OCI-LY1 (cell line): ENCODE measurements around the gene GTPBP3.

Source experiments
- H2AFZ ChIP-seq: fragments of 200-600 bp; sonication (generic), shearing (Covaris generic); 2 replicates; pipeline ENCODE4 v1.6.0; 2014; ENCODE audit warnings: antibody characterized with exemption, mild to moderate bottlenecking, low read length
- H3F3A ChIP-seq: fragments of 200-600 bp; sonication (generic), shearing (Covaris generic); 2 replicates; pipeline ENCODE4 v1.6.0; 2014; ENCODE audit warnings: mild to moderate bottlenecking, antibody characterized with exemption, low read length, moderate library complexity; ENCODE audit not compliant: insufficient read depth
- H3K27ac ChIP-seq: fragments of 200-600 bp; sonication (generic); 2 replicates; pipeline ENCODE4 v1.5.1; 2014; ENCODE audit warnings: low read length, mixed run types, mild to moderate bottlenecking, low read depth; ENCODE audit not compliant: poor library complexity, severe bottlenecking
- H3K27me3 ChIP-seq: fragments of 200-600 bp; sonication (generic); 2 replicates; pipeline ENCODE4 v1.6.0; 2014; ENCODE audit warnings: antibody characterized with exemption, mild to moderate bottlenecking, low read length, moderate library complexity; ENCODE audit not compliant: insufficient read depth
- H3K36me3 ChIP-seq: fragments of 200-600 bp; sonication (generic); 2 replicates; pipeline ENCODE4 v1.6.1; 2014; ENCODE audit warnings: mild to moderate bottlenecking, antibody characterized with exemption, low read length, moderate library complexity, mixed read lengths; ENCODE audit not compliant: insufficient read depth
- H3K4me1 ChIP-seq: fragments of 200-600 bp; sonication (generic); 2 replicates; pipeline ENCODE4 v1.5.1; 2014; ENCODE audit warnings: mild to moderate bottlenecking, low read length, moderate library complexity; ENCODE audit not compliant: insufficient read depth, severe bottlenecking
- H3K4me2 ChIP-seq: fragments of 200-600 bp; sonication (generic), shearing (Covaris generic); 2 replicates; pipeline ENCODE4 v1.6.1; 2014; ENCODE audit warnings: low read length
- H3K4me3 ChIP-seq: fragments of 200-600 bp; sonication (generic); 2 replicates; pipeline ENCODE4 v1.5.1; 2014; ENCODE audit warnings: low read length, low read depth, mild to moderate bottlenecking, mixed read lengths; ENCODE audit not compliant: poor library complexity, severe bottlenecking
- H3K79me2 ChIP-seq: fragments of 200-600 bp; shearing (Covaris generic); 2 replicates; pipeline ENCODE4 v1.6.1; 2016; ENCODE audit warnings: mixed run types, low read length, mixed read lengths; ENCODE audit not compliant: insufficient read depth
- H3K9ac ChIP-seq: fragments of 200-600 bp; sonication (generic), shearing (Covaris generic); 2 replicates; pipeline ENCODE4 v1.6.1; 2014; ENCODE audit warnings: mild to moderate bottlenecking, low read length, mixed read lengths
- H3K9me2 ChIP-seq: fragments of 200-600 bp; sonication (generic), shearing (Covaris generic); 2 replicates; pipeline ENCODE4 v1.6.1; 2014; ENCODE audit warnings: low read depth, mild to moderate bottlenecking, low read length, mixed read lengths
- H3K9me3 ChIP-seq: fragments of 200-600 bp; shearing (Covaris generic); 2 replicates; pipeline ENCODE4 v1.6.1; 2014; ENCODE audit warnings: low read length, mixed read lengths
- H4K20me1 ChIP-seq: fragments of 200-600 bp; sonication (generic), shearing (Covaris generic); 2 replicates; pipeline ENCODE4 v1.6.0; 2016; ENCODE audit warnings: mild to moderate bottlenecking, low read length; ENCODE audit not compliant: insufficient read depth
- EZH2 ChIP-seq: fragments of 200-600 bp; sonication (generic), shearing (Covaris generic); IDR thresholded peaks from 2 replicates; pipeline ENCODE4 v1.8.0; 2017; ENCODE audit warnings: borderline replicate concordance, mixed run types, mild to moderate bottlenecking, antibody characterized with exemption, low read length, moderate library complexity, mixed read lengths
- TF ChIP-seq, protein P1 (sequence below): fragments of 200-600 bp; sonication (generic), shearing (Covaris generic); IDR thresholded peaks from 2 replicates; pipeline ENCODE4 v1.5.1; 2017; ENCODE audit warnings: mild to moderate bottlenecking, antibody characterized with exemption, low read length, moderate library complexity, mixed read lengths

The GTPBP3 gene

DNA sequence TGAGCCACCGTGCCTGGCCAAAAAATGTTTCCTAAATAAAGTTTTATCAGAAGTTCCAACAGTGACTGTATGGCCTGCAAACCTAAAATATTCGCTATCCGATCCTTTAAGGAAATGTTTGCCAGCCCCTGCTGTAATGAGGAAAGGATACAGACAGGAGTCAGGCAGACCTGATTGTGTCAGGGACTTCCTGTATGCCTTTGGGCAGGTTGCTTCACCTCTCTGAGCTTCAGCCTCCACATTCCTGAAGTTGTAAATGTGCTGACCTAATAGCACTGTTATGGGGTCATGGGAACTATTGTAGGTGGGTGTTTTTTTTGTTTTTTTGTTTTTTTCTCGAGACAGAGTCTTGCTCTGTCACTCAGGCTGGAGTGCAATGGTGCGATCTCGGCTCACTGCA, 40.4 kb upstream of the GTPBP3 start:
- H4K20me1 ChIP-seq: no peaks in the 10 kb centered on the region
- no peak overlapping the region for H2AFZ ChIP-seq
- no peak overlapping the region for H3K4me2 ChIP-seq
- no peaks in the 10 kb centered on the region for H3K9me3 ChIP-seq
- H3K27ac ChIP-seq: no peak overlapping the region
- TF ChIP-seq, protein P1, sequence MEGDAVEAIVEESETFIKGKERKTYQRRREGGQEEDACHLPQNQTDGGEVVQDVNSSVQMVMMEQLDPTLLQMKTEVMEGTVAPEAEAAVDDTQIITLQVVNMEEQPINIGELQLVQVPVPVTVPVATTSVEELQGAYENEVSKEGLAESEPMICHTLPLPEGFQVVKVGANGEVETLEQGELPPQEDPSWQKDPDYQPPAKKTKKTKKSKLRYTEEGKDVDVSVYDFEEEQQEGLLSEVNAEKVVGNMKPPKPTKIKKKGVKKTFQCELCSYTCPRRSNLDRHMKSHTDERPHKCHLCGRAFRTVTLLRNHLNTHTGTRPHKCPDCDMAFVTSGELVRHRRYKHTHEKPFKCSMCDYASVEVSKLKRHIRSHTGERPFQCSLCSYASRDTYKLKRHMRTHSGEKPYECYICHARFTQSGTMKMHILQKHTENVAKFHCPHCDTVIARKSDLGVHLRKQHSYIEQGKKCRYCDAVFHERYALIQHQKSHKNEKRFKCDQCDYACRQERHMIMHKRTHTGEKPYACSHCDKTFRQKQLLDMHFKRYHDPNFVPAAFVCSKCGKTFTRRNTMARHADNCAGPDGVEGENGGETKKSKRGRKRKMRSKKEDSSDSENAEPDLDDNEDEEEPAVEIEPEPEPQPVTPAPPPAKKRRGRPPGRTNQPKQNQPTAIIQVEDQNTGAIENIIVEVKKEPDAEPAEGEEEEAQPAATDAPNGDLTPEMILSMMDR: no peak
- no peak for TF ChIP-seq EZH2
- no peak overlapping the region for H3K4me3 ChIP-seq
- H3K27me3 ChIP-seq: no peaks in the 10 kb centered on the region
- H3K4me1 ChIP-seq: peaks cover 21% of the 10 kb centered on the region
- no peaks in the 10 kb centered on the region for H3K79me2 ChIP-seq
- no peak overlapping the region for H3K9ac ChIP-seq
- H3K9me2 ChIP-seq: no peaks in the 10 kb centered on the region
- H3K36me3 ChIP-seq: peaks cover 43% of the 10 kb centered on the region
- no peaks in the 10 kb centered on the region for H3F3A ChIP-seq

DNA sequence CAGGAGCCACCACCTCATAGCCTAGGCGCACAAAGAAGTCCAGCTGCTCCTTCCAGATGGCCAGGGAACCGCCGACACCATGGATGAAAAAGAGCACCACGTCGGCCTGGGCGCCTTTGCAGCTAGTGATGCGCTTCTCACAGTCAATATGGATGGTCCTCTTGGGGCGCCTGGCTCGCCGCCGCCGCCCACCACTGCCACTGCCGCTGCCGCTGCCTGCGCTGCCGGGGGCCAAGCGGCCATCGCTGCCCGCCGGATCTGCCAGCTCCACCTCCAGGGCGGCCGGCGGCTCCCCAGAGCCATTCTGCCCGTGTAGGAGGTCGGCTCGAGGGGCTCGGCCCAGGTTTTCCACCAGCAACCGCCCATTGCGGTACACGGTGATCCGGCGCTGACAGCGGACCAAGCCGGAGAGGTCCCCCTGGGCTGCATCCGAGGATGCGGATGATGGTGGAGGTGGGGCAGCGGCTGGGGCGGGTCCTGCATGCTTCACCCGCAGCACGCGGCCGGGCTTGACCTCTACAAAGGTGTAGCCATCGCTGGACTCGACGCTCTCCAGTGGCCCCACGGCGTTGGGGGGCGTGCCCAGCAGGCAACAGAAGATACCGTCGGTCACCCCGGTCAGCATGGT, 36.2 kb upstream of the GTPBP3 start:
- no peaks in the 10 kb centered on the region for H3K9me2 ChIP-seq
- H3F3A ChIP-seq: 0 out of 2 replicates have a peak, but pooled peaks cover 6% of the 10 kb centered on the region
- no peaks in the 10 kb centered on the region for H3K27me3 ChIP-seq
- H3K9me3 ChIP-seq: no peaks in the 10 kb centered on the region
- H2AFZ ChIP-seq: no peak overlapping the region
- H3K4me1 ChIP-seq: peaks cover 22% of the 10 kb centered on the region
- H3K36me3 ChIP-seq: peaks cover 34% of the 10 kb centered on the region
- no peak overlapping the region for H3K4me2 ChIP-seq
- H3K4me3 ChIP-seq: no peak overlapping the region
- no peaks in the 10 kb centered on the region for H3K79me2 ChIP-seq
- H3K9ac ChIP-seq: no peak overlapping the region
- H4K20me1 ChIP-seq: no peaks in the 10 kb centered on the region
- TF ChIP-seq, protein P1: no peak
- no peak for TF ChIP-seq EZH2
- no peak overlapping the region for H3K27ac ChIP-seq

DNA sequence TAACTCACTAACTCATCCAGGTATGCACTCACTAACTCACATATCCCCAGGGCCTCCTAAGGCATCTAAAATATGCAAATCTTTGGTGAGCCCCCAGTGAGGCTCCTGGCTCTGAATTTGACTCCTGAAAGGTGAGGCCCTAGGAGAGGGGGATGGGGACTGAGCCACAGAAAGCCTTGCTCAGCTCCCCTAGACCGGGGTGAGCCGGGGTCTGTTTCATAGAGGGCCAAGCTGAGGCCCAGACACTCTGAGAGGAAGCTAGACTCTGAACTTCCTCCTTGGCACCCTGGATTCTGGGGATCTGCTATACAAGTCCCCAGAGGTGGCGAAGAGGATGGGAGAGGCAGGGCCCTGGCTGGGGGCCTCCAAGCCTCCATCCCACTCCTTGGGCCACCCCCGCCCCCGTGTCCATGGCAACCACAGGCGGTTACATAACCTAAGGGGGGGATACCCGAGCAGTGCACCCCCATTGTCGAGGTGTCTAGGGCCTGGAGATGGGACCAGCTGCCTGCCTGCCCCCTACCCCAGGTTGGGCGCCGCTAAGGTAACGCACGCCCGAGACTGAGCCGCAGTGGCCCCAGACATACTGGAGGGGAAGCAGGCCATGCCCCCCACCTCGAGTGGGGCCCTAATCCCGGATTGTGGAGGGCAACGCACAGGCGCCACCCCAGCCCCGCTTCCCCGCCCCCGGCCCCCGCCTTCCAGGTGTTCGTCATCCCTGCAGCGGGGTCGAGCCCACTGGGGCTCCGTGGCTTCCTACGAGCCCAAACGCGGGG, 34.8 kb upstream of the GTPBP3 start:
- Histone ChIP-seq H3K27ac (peak overlapping the region; percentile 75), H2AFZ (no peak overlapping the region)

More for the DNA sequence above, 34.8 kb upstream of the GTPBP3 start:
- Histone ChIP-seq H3K9ac (peak overlapping the region; percentile 80), H4K20me1 (no peaks in the 10 kb centered on the region), H3K4me2 (peak overlapping the region; percentile 84), H3F3A (peaks cover 6% of the 10 kb centered on the region; the same call in 1 of the 2 replicates), H3K36me3 (peaks cover 21% of the 10 kb centered on the region), H3K9me3 (no peaks in the 10 kb centered on the region), H3K9me2 (no peaks in the 10 kb centered on the region), H3K4me3 (peak overlapping the region; percentile 78), H3K79me2 (no peaks in the 10 kb centered on the region; the same call in 1 of the 2 replicates), H3K4me1 (peaks cover 35% of the 10 kb centered on the region), H3K27me3 (no peaks in the 10 kb centered on the region)
- TF ChIP-seq EZH2: no peak
- TF ChIP-seq, protein P1: no peak
